Upper lobe of left lung (tissue), 6 donors: ENCODE measurements around the gene PCDHA10. TPM values are rescaled to one million over a fixed set of nuclear protein-coding genes. Genes with fewer than 3 reads are reported as not detected.
"Not testable (repeated sequence)": the region's sequence is repeated elsewhere in the genome, so short reads cannot be mapped to it uniquely, and the experiment has no call there.

ENCODE experiments used
- ATAC-seq, 2 donors: fragments of 200-7000 bp; cut with Tn5 transposase; one replicate each; pipeline ENCODE4 v1.9.1; 2022; ENCODE audit warnings: mild to moderate bottlenecking in 2 of 2, moderate library complexity in 2 of 2; ENCODE audit not compliant: low FRiP score in 2 of 2
- DNase-seq, 2 donors: peaks; one replicate each; pipeline ENCODE4 v3.0.0-alpha.2; 2019 to 2020
- H3K27ac ChIP-seq, 4 donors: fragments of 200-600 bp; sonication (generic); one replicate each; pipeline ENCODE4 v1.5.1; 2016 to 2019
- H3K27me3 ChIP-seq, 4 donors: fragments of 200-600 bp; sonication (generic); one replicate each; pipeline ENCODE4 v1.5.1; 2017 to 2019
- H3K36me3 ChIP-seq, 4 donors: fragments of 200-600 bp; sonication (generic); one replicate each; pipeline ENCODE4 v1.5.1; 2016 to 2019
- H3K4me1 ChIP-seq, 4 donors: fragments of 200-600 bp; sonication (generic); one replicate each; pipeline ENCODE4 v1.5.1; 2018 to 2019
- H3K4me3 ChIP-seq, 4 donors: fragments of 200-600 bp; sonication (generic); one replicate each; pipeline ENCODE4 v1.5.1; 2017 to 2019; ENCODE audit warnings: mild to moderate bottlenecking in 2 of 4, moderate library complexity in 1 of 4
- H3K9me3 ChIP-seq, 4 donors: fragments of 200-600 bp; sonication (generic); one replicate each; pipeline ENCODE4 v1.5.1; 2018 to 2019
- CTCF ChIP-seq, 6 experiments: fragments of 450-650 bp in 4 of 6; fragments of 200-600 bp in 2 of 6; sonication (generic) in 2 of 6; IDR thresholded peaks; one replicate each; pipeline ENCODE4 v1.5.1; 2016 to 2019; ENCODE audit warnings: antibody characterized with exemption in 6 of 6
- EP300 ChIP-seq, 4 donors: sonication (generic); formaldehyde crosslinking; IDR thresholded peaks; one replicate each; pipeline ENCODE4 v1.5.1; 2017; ENCODE audit warnings: antibody characterized with exemption in 4 of 4, control low read depth in 2 of 4
- POLR2A ChIP-seq, 4 donors: fragments of 450-650 bp; IDR thresholded peaks; one replicate each; pipeline ENCODE4 v1.5.1; 2016 to 2017; ENCODE audit warnings: antibody characterized with exemption in 4 of 4, mild to moderate bottlenecking in 2 of 4
- POLR2AphosphoS5 ChIP-seq, 2 donors: sonication (generic); formaldehyde crosslinking; IDR thresholded peaks; one replicate each; pipeline ENCODE4 v1.5.1; 2017; ENCODE audit warnings: antibody characterized with exemption in 2 of 2
- WGBS, 2 donors: methylation state at CpG; one replicate each; pipeline ENCODE4 v1.1.5; 2017 to 2018; 5-methylcytosine and 5-hydroxymethylcytosine counted together
- total RNA-seq, 6 donors: library from RNA; depleted of rRNA in 4 of 6; stranded (reverse); fragments of >200 nt in 4 of 6; gene quantifications; one replicate each; pipeline versions ENCODE4 v1.1.0 to v1.2.1, GENCODE V29; 2016 to 2021
- donor health status: DM: no; HTN: no; CAD: no; lungs with moderate emphysema.
- donor health status: DM: no; HTN: yes; CAD: no; lungs with severe emphysema.

PCDHA10 gene
- total RNA-seq, 6 donors from 2014 or later, result 0.30 to 7.6 (median 2.2) TPM

- WGBS, 2 donors, result 66 to 67% methylated on average over 5 of the region's 5 CpGs
- DNase-seq (no peak), ATAC-seq (no peak)
- H3K9me3 ChIP-seq, result peaks cover 0 to 32% (median 26%) of the 10 kb centered on the region in 4 donors
- H3K27ac ChIP-seq, result no peak overlapping the region
- no peaks in the 10 kb centered on the region for H3K36me3 ChIP-seq
- H3K27me3 ChIP-seq, result no peaks in the 10 kb centered on the region
- no peaks in the 10 kb centered on the region for H3K4me1 ChIP-seq
- TF ChIP-seq POLR2AphosphoS5 (IDR thresholded peaks at IDR 0.05) (no peak), CTCF (IDR thresholded peaks at IDR 0.05) (no peak), POLR2A (IDR thresholded peaks at IDR 0.05) (no peak), EP300 (IDR thresholded peaks at IDR 0.05) (no peak)
- no peak overlapping the region for H3K4me3 ChIP-seq
Observed at GRCh38 chr5:140869555-140869886, 13.8 kb downstream of the PCDHA10 start.

DNA sequence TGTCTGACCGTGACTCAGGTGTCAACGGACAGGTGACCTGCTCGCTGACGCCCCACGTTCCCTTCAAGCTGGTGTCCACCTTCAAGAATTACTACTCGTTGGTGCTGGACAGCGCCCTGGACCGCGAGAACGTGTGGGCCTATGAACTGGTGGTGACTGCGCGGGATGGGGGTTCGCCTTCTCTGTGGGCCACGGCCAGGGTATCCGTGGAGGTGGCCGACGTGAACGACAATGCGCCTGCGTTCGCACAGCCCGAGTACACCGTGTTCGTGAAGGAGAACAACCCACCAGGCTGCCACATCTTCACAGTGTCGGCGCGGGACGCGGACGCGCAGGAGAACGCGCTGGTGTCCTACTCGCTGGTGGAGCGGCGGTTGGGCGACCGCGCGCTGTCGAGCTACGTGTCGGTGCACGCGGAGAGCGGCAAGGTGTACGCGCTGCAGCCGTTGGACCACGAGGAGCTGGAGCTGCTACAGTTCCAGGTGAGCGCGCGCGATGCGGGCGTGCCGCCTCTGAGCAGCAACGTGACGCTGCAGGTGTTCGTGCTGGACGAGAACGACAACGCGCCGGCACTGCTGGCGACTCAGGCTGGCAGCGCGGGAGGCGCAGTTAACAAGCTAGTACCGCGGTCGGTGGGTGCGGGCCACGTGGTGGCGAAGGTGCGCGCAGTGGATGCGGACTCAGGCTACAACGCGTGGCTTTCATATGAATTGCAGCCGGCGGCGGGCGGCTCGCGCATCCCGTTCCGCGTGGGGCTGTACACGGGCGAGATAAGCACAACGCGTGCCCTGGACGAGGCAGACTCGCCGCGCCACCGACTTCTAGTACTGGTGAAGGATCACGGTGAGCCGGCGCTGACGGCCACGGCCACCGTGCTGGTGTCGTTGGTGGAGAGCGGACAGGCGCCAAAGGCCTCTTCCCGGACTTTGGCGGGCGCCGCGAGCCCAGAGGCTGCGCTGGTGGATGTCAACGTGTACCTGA, 14.8 kb downstream of the PCDHA10 start:
- TF ChIP-seq POLR2AphosphoS5 (IDR thresholded peaks at IDR 0.05), result no peak
- no peak for TF ChIP-seq POLR2A (IDR thresholded peaks at IDR 0.05)
- 48 to 64% methylated on average over 37 to 57 of the region's 114 CpGs for WGBS, 2 donors
- Histone ChIP-seq H3K27ac (no peak overlapping the region), H3K9me3 (peaks cover 0 to 40% (median 28%) of the 10 kb centered on the region in 4 donors), H3K27me3 (no peaks in the 10 kb centered on the region), H3K4me1 (no peaks in the 10 kb centered on the region), H3K4me3 (no peak overlapping the region), H3K36me3 (no peaks in the 10 kb centered on the region)
- DNase-seq (peak in 1 of 2 donors; percentile 84), ATAC-seq (no peak)

- peak in 1 of 2 donors; percentile 53 for ATAC-seq
- peak within 1 kb of the TSS in 3 of 4 donors; percentile 18 to 31 (median 30) for H3K4me3 ChIP-seq
- no peaks in the 10 kb centered on the region for H3K36me3 ChIP-seq
- H3K4me1 ChIP-seq, result no peaks in the 10 kb centered on the region
- WGBS, 2 donors, result 24% methylated on average over 30 to 47 of the region's 47 CpGs
- peak; percentile 22 to 46 for DNase-seq
- H3K9me3 ChIP-seq, result peaks cover 0 to 33% (median 29%) of the 10 kb centered on the region in 4 donors
- no peaks in the 10 kb centered on the region for H3K27me3 ChIP-seq
- H3K27ac ChIP-seq, result peak within 1 kb of the TSS in 2 of 4 donors; percentile 16 to 41
- no peak for TF ChIP-seq EP300 (IDR thresholded peaks at IDR 0.05)
- peak in 2 of 6 experiments; percentile 12 to 14 for TF ChIP-seq CTCF (IDR thresholded peaks at IDR 0.05)
- no peak for TF ChIP-seq POLR2A (IDR thresholded peaks at IDR 0.05)
Observed at GRCh38 chr5:140875085-140876065, 19.7 kb downstream of the PCDHA10 start, which contains the start of gene PCDHA12. Gene PCDHA12, plus strand, starts transcription at chr5:140875308. Its CDS starts 165 bp downstream, at chr5:140875473.

DNA sequence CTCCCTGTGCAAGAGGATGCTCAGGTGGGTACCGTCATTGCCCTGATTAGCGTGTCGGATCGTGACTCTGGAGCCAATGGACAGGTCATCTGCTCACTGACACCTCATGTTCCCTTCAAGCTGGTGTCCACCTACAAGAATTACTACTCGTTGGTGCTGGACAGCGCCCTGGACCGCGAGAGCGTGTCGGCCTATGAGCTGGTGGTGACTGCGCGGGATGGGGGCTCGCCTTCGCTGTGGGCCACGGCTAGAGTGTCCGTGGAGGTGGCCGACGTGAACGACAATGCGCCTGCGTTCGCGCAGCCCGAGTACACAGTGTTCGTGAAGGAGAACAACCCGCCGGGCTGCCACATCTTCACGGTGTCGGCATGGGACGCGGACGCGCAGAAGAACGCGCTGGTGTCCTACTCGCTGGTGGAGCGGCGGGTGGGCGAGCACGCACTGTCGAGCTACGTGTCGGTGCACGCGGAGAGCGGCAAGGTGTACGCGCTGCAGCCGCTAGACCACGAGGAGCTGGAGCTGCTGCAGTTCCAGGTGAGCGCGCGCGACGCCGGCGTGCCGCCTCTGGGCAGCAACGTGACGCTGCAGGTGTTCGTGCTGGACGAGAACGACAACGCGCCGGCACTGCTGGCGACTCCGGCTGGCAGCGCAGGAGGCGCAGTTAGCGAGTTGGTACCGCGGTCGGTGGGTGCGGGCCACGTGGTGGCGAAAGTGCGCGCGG, 21.0 kb downstream of the PCDHA10 start:
- H3K9me3 ChIP-seq, result peaks cover 0 to 23% (median 21%) of the 10 kb centered on the region in 4 donors
- not testable (repeated sequence) for ATAC-seq, H3K27ac ChIP-seq, H3K4me1 ChIP-seq, H3K4me3 ChIP-seq, H3K27me3 ChIP-seq, H3K36me3 ChIP-seq
- DNase-seq, result peak in 1 of 2 donors; percentile 85
- 53 to 60% methylated on average over 40 to 79 of the region's 80 CpGs for WGBS, 2 donors

DNA sequence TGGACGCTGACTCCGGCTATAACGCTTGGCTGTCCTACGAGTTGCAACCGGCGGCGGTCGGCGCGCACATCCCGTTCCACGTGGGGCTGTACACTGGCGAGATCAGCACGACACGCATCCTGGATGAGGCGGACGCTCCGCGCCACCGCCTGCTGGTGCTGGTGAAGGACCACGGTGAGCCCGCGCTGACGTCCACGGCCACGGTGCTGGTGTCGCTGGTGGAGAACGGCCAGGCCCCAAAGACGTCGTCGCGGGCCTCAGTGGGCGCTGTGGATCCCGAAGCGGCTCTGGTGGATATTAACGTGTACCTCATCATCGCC, 21.5 kb downstream of the PCDHA10 start:
- H3K4me1 ChIP-seq, result no peaks in the 10 kb centered on the region
- no peaks in the 10 kb centered on the region for H3K36me3 ChIP-seq
- peaks cover 0 to 27% (median 21%) of the 10 kb centered on the region in 4 donors for H3K9me3 ChIP-seq
- no peak for DNase-seq
- 61% methylated on average over 24 of the region's 37 CpGs; no CpG with 5 or more reads in 1 of the 2 donors for WGBS, 2 donors
- no peak overlapping the region for H3K4me3 ChIP-seq
- no peaks in the 10 kb centered on the region for H3K27me3 ChIP-seq
- no peak overlapping the region for H3K27ac ChIP-seq
- TF ChIP-seq POLR2A (IDR thresholded peaks at IDR 0.05) (no peak), POLR2AphosphoS5 (IDR thresholded peaks at IDR 0.05) (no peak), CTCF (IDR thresholded peaks at IDR 0.05) (no peak), EP300 (IDR thresholded peaks at IDR 0.05) (no peak)
- ATAC-seq, result no peak
